Cardiac muscle cell (in vitro differentiated cells and primary cell): Measurements from ENCODE around the gene SMIM20. TPM values are rescaled to one million over a fixed set of nuclear protein-coding genes. Genes with fewer than 3 reads are reported as not detected.

ENCODE experiments used
- DNase-seq, 2 donors: peaks; one replicate each; pipeline versions ENCODE4 v3.0.0 to v3.0.0-alpha.2; 2010 to 2017; ENCODE audit warnings: low read depth in 1 of 2, low spot score in 1 of 2
- H3K27ac ChIP-seq: fragments of 200-600 bp; sonication (generic); 2 replicates; pipeline ENCODE4 v1.5.1; 2016
- H3K27me3 ChIP-seq: fragments of 200-600 bp; sonication (generic); 2 replicates; pipeline ENCODE4 v1.6.0; 2016; ENCODE audit warnings: control low read depth
- H3K36me3 ChIP-seq: fragments of 200-600 bp; sonication (generic); 2 replicates; pipeline ENCODE4 v1.5.1; 2016; ENCODE audit warnings: control low read depth
- H3K4me1 ChIP-seq: fragments of 200-600 bp; sonication (generic); 2 replicates; pipeline ENCODE4 v1.8.1; 2017; ENCODE audit warnings: low read depth, mild to moderate bottlenecking, mixed run types
- H3K4me3 ChIP-seq: fragments of 200-600 bp; sonication (generic); 2 replicates; pipeline ENCODE4 v1.5.1; 2016; ENCODE audit warnings: mild to moderate bottlenecking
- H3K9me3 ChIP-seq: fragments of 200-600 bp; sonication (generic); 2 replicates; pipeline ENCODE4 v1.5.1; 2017; ENCODE audit warnings: low read depth, mild to moderate bottlenecking, control low read depth
- CTCF ChIP-seq: IDR thresholded peaks from 2 replicates; pipeline ENCODE4 v1.5.1; 2012; ENCODE audit warnings: low read depth, mild to moderate bottlenecking, low read length
- polyA plus RNA-seq: library from polyadenylated mRNA; unstranded; fragments of >200 nt; fragmentation: Nextera tagmentation; extraction: Ambion mirVana; gene quantifications from 2 replicates; pipeline ENCODE4 v1.2.1, GENCODE V29; 2016
- total RNA-seq: library from RNA; depleted of rRNA; stranded (reverse); fragments of >200 nt; gene quantifications from 2 replicates; pipeline ENCODE4 v1.2.3, GENCODE V29; 2016

SMIM20 gene
- total and polyA plus RNA-seq, 2 experiments from 2014 or later, result 27.5 to 59.1 TPM

GRCh38 chr4:25943805-25944204, 29.8 kb downstream of the SMIM20 start:
- no peaks in the 10 kb centered on the region for H3K36me3 ChIP-seq
- no peak for TF ChIP-seq CTCF
- H3K27me3 ChIP-seq, result no peaks in the 10 kb centered on the region
- H3K4me3 ChIP-seq, result no peak overlapping the region
- DNase-seq, result no peak
- no peaks in the 10 kb centered on the region for H3K9me3 ChIP-seq
- no peaks in the 10 kb centered on the region for H3K4me1 ChIP-seq
- H3K27ac ChIP-seq, result no peak overlapping the region

- Histone ChIP-seq H3K9me3 (no peaks in the 10 kb centered on the region), H3K27me3 (no peaks in the 10 kb centered on the region), H3K36me3 (no peaks in the 10 kb centered on the region), H3K4me1 (no peaks in the 10 kb centered on the region), H3K4me3 (no peak overlapping the region), H3K27ac (no peak overlapping the region)
- no peak for TF ChIP-seq CTCF
- no peak for DNase-seq
Observed at GRCh38 chr4:25948051-25948450, 34.0 kb downstream of the SMIM20 start.

- Histone ChIP-seq H3K4me3 (no peak overlapping the region), H3K9me3 (no peaks in the 10 kb centered on the region), H3K4me1 (no peaks in the 10 kb centered on the region), H3K27me3 (no peaks in the 10 kb centered on the region), H3K36me3 (no peaks in the 10 kb centered on the region), H3K27ac (no peak overlapping the region)
- DNase-seq, result no peak
- TF ChIP-seq CTCF, result no peak
Observed at GRCh38 chr4:25949173-25949748, 35.2 kb downstream of the SMIM20 start.

GRCh38 chr4:25949994-25950393, 36.0 kb downstream of the SMIM20 start:
- DNase-seq, result no peak
- Histone ChIP-seq H3K9me3 (no peaks in the 10 kb centered on the region), H3K36me3 (no peaks in the 10 kb centered on the region), H3K27ac (no peak overlapping the region), H3K4me3 (no peak overlapping the region), H3K4me1 (no peaks in the 10 kb centered on the region), H3K27me3 (no peaks in the 10 kb centered on the region)
- TF ChIP-seq CTCF, result no peak

- Histone ChIP-seq H3K4me3 (no peak overlapping the region), H3K36me3 (no peaks in the 10 kb centered on the region), H3K27me3 (no peaks in the 10 kb centered on the region), H3K27ac (no peak overlapping the region), H3K4me1 (no peaks in the 10 kb centered on the region), H3K9me3 (no peaks in the 10 kb centered on the region)
- peak in 1 of 2 donors; percentile 42 for DNase-seq
- TF ChIP-seq CTCF, result no peak
Observed at GRCh38 chr4:25950461-25951389, 36.7 kb downstream of the SMIM20 start.
